ENCODE results near the gene COL5A1.

Gene COL5A1

GRCh38 chr9:134742822-134743535 is 101.4 kb downstream of the COL5A1 start:
- Histone ChIP-seq H3K27ac (no peak overlapping the region), H3K36me3 (peaks cover 15 to 87% (median 36%) of the 10 kb centered on the region in 3 donors), H3K4me3 (no peak overlapping the region), H3K27me3 (no peaks in the 10 kb centered on the region), H3K9me3 (no peaks in the 10 kb centered on the region), H3K4me1 (no peaks in the 10 kb centered on the region)
- TF ChIP-seq CTCF (IDR thresholded peaks at IDR 0.05), result no peak
- DNase-seq, result no peak
- intact Hi-C loops (cut with DNase I; ENCODE audit: low total_unique reads), result loop anchor here (5.0 kb wide), 1 partner anchor 291 kb away; no protein-coding TSS in a partner anchor

- intact Hi-C loops (cut with DNase I; ENCODE audit: low total_unique reads), result loop anchor here (5.0 kb wide), 1 partner anchor 292 kb away; no protein-coding TSS in a partner anchor
- no peak for DNase-seq
- H3K36me3 ChIP-seq, result peaks cover 23 to 87% (median 43%) of the 10 kb centered on the region in 3 donors
Measured at GRCh38 chr9:134743853-134744252, 102.2 kb downstream of the COL5A1 start.

GRCh38 chr9:134744385-134745295 is 103.0 kb downstream of the COL5A1 start:
- H3K27ac ChIP-seq, result no peak overlapping the region
- H3K9me3 ChIP-seq, result no peaks in the 10 kb centered on the region
- DNase-seq, result no peak
- peaks cover 30 to 92% (median 48%) of the 10 kb centered on the region in 3 donors for H3K36me3 ChIP-seq
- no peak for TF ChIP-seq CTCF (IDR thresholded peaks at IDR 0.05)
- intact Hi-C loops (cut with DNase I; ENCODE audit: low total_unique reads), result loop anchor here (5.0 kb wide), 1 partner anchor 292 kb away; no protein-coding TSS in a partner anchor
- H3K27me3 ChIP-seq, result no peaks in the 10 kb centered on the region
- no peak overlapping the region for H3K4me3 ChIP-seq
- H3K4me1 ChIP-seq, result no peaks in the 10 kb centered on the region

More at GRCh38 chr9:134743853-134744252, 102.2 kb downstream of the COL5A1 start:
- H3K9me3 ChIP-seq, result no peaks in the 10 kb centered on the region
- no peaks in the 10 kb centered on the region for H3K4me1 ChIP-seq
- H3K4me3 ChIP-seq, result no peak overlapping the region
- no peak for TF ChIP-seq CTCF (IDR thresholded peaks at IDR 0.05)
- no peaks in the 10 kb centered on the region for H3K27me3 ChIP-seq
- H3K27ac ChIP-seq, result no peak overlapping the region

- intact Hi-C loops (cut with DNase I; ENCODE audit: low total_unique reads), result no loop called here
- Histone ChIP-seq H3K9me3 (no peaks in the 10 kb centered on the region), H3K36me3 (peaks cover 32 to 90% (median 63%) of the 10 kb centered on the region in 3 donors), H3K4me1 (no peaks in the 10 kb centered on the region), H3K27me3 (no peaks in the 10 kb centered on the region), H3K4me3 (no peak overlapping the region), H3K27ac (no peak overlapping the region)
- TF ChIP-seq CTCF (IDR thresholded peaks at IDR 0.05), result no peak
- no peak for DNase-seq
Measured at GRCh38 chr9:134747951-134748489, 106.4 kb downstream of the COL5A1 start.

GRCh38 chr9:134748591-134748990 is 107.0 kb downstream of the COL5A1 start:
- H3K27me3 ChIP-seq, result no peaks in the 10 kb centered on the region
- no peaks in the 10 kb centered on the region for H3K9me3 ChIP-seq
- intact Hi-C loops (cut with DNase I; ENCODE audit: low total_unique reads), result no loop called here
- H3K4me1 ChIP-seq, result no peaks in the 10 kb centered on the region
- peaks cover 36 to 90% (median 69%) of the 10 kb centered on the region in 3 donors for H3K36me3 ChIP-seq
- H3K27ac ChIP-seq, result no peak overlapping the region
- DNase-seq, result no peak
- TF ChIP-seq CTCF (IDR thresholded peaks at IDR 0.05), result no peak
- no peak overlapping the region for H3K4me3 ChIP-seq

Data from tibial artery (tissue), 4 donors.